SK-N-SH (cell line): ENCODE measurements around the gene CCDC174. TPM values are rescaled to one million over a fixed set of nuclear protein-coding genes. Genes with fewer than 3 reads are reported as not detected.

Experiments
- CTCF ChIA-PET: fragments of 300-600, 350-600 bp; formaldehyde crosslinking; extraction: SDS; loops from one replicate; lab custom pipeline; 2021; lab: Yijun Ruan, JAX
- POLR2A ChIA-PET: fragments of 350-600 bp; sonication (Branson Sonifier 250); formaldehyde crosslinking; extraction: SDS; loops from one replicate; lab custom pipeline; 2020; ENCODE audit warnings: antibody characterized with exemption, inconsistent platforms; lab: Yijun Ruan, JAX
- DNase-seq: peaks from one replicate; pipeline ENCODE4 v3.0.0; 2012
- H2AFZ ChIP-seq: fragments of 200-600 bp; sonication (generic); 2 replicates; pipeline ENCODE4 v1.8.1; 2016; ENCODE audit warnings: antibody characterized with exemption, mild to moderate bottlenecking, low read depth
- H3F3A ChIP-seq: fragments of 200-600 bp; sonication (generic); replicated peaks from 2 replicates; pipeline ENCODE3; 2016; ENCODE audit warnings: antibody characterized with exemption, mild to moderate bottlenecking; ENCODE audit not compliant: insufficient read depth
- H3K27ac ChIP-seq, 2 experiments: fragments of 200-500 bp in 1 of 2; fragments of 200-600 bp in 1 of 2; sonication (Bioruptor generic) in 1 of 2; sonication (generic), shearing (Covaris generic) in 1 of 2; 2 replicates each; pipeline versions ENCODE4 v1.5.1 to v1.6.1; 2014 to 2016; ENCODE audit warnings: low read depth in 2 of 2, inconsistent platforms in 1 of 2, low read length in 1 of 2, mild to moderate bottlenecking in 1 of 2, mixed read lengths in 1 of 2
- H3K27me3 ChIP-seq: fragments of 200-600 bp; sonication (generic), shearing (Covaris generic); 2 replicates; pipeline ENCODE4 v1.6.1; 2016; ENCODE audit warnings: mixed run types; ENCODE audit not compliant: insufficient read depth
- H3K36me3 ChIP-seq, 2 experiments: fragments of 200-500 bp in 1 of 2; fragments of 200-600 bp in 1 of 2; sonication (Bioruptor generic) in 1 of 2; sonication (generic) in 1 of 2; replicated peaks in 1 of 2; 2 replicates each; pipeline versions ENCODE3 to v1.5.1; 2014 to 2016; ENCODE audit warnings: low read length in 1 of 2, mild to moderate bottlenecking in 1 of 2; ENCODE audit not compliant: insufficient read depth in 2 of 2, control insufficient read depth in 1 of 2
- H3K4me1 ChIP-seq, 2 experiments: fragments of 200-500 bp in 1 of 2; fragments of 200-600 bp in 1 of 2; sonication (Bioruptor generic) in 1 of 2; sonication (generic), shearing (Covaris generic) in 1 of 2; 2 replicates each; pipeline versions ENCODE4 v1.5.1 to v1.6.1; 2014 to 2016; ENCODE audit warnings: low read depth in 1 of 2, low read length in 1 of 2, mixed run types in 1 of 2; ENCODE audit not compliant: insufficient read depth in 2 of 2, control insufficient read depth in 1 of 2
- H3K4me2 ChIP-seq: fragments of 200-600 bp; sonication (generic), shearing (Covaris generic); 2 replicates; pipeline ENCODE4 v1.6.1; 2017; ENCODE audit warnings: mixed run types
- H3K4me3 ChIP-seq, 2 experiments: fragments of 200-500 bp in 1 of 2; fragments of 200-600 bp in 1 of 2; sonication (Bioruptor generic) in 1 of 2; sonication (generic), shearing (Covaris generic) in 1 of 2; 2 replicates each; pipeline versions ENCODE4 v1.5.1 to v1.8.1; 2014 to 2016; ENCODE audit warnings: low read depth in 2 of 2, inconsistent platforms in 1 of 2, low read length in 1 of 2, mild to moderate bottlenecking in 1 of 2, mixed read lengths in 1 of 2, moderate library complexity in 1 of 2
- H3K79me2 ChIP-seq: fragments of 200-600 bp; sonication (generic); 2 replicates; pipeline ENCODE4 v1.8.1; 2017; ENCODE audit warnings: mild to moderate bottlenecking; ENCODE audit not compliant: insufficient read depth
- H3K9ac ChIP-seq: fragments of 200-600 bp; sonication (generic); 2 replicates; pipeline ENCODE4 v1.6.1; 2017; ENCODE audit warnings: mixed run types
- H3K9me2 ChIP-seq: fragments of 200-600 bp; sonication (generic); 2 replicates; pipeline ENCODE4 v1.6.1; 2017; ENCODE audit warnings: mixed run types
- H3K9me3 ChIP-seq: fragments of 200-600 bp; sonication (generic); 2 replicates; pipeline ENCODE4 v1.6.1; 2017; ENCODE audit warnings: mixed run types, mild to moderate bottlenecking, moderate library complexity
- H4K20me1 ChIP-seq: fragments of 200-600 bp; sonication (generic); 2 replicates; pipeline ENCODE4 v1.6.1; 2017; ENCODE audit warnings: mild to moderate bottlenecking, mixed run types; ENCODE audit not compliant: insufficient read depth
- CHD2 ChIP-seq: fragments of 150-350 bp; IDR thresholded peaks from 2 replicates; pipeline ENCODE4 v1.6.1; 2018; ENCODE audit warnings: low read length; ENCODE audit not compliant: partially characterized antibody
- ELF1 ChIP-seq: IDR thresholded peaks from 2 replicates; pipeline ENCODE4 v1.4.0; 2012
- FOXJ3 ChIP-seq: sonication (generic); formaldehyde crosslinking; IDR thresholded peaks from 2 replicates; pipeline ENCODE4 v1.5.1; 2020; ENCODE audit warnings: mild to moderate bottlenecking, missing genetic modification reagents
- GABPA ChIP-seq: IDR thresholded peaks from 2 replicates; pipeline ENCODE4 v1.4.0; 2012; ENCODE audit warnings: low read depth, mild to moderate bottlenecking
- GATA2 ChIP-seq: sonication (generic); formaldehyde crosslinking; IDR thresholded peaks from 2 replicates; pipeline ENCODE4 v1.5.0; 2020; ENCODE audit warnings: mild to moderate bottlenecking, missing genetic modification reagents
- MEF2A ChIP-seq: IDR thresholded peaks from 2 replicates; pipeline ENCODE4 v1.4.0; 2012; ENCODE audit warnings: low read depth, borderline replicate concordance
- MXI1 ChIP-seq: IDR thresholded peaks from 2 replicates; pipeline ENCODE4 v1.6.1; 2012; ENCODE audit warnings: mild to moderate bottlenecking, low read depth, low read length, improper control_type of control experiment
- NFIC ChIP-seq: IDR thresholded peaks from 2 replicates; pipeline ENCODE4 v1.4.0; 2012; ENCODE audit warnings: borderline replicate concordance
- POLR2AphosphoS5 ChIP-seq: IDR thresholded peaks from 2 replicates; pipeline ENCODE4 v1.6.1; 2012; ENCODE audit warnings: low read depth, low read length
- RAD21 ChIP-seq: IDR thresholded peaks from 2 replicates; pipeline ENCODE4 v1.6.1; 2012; ENCODE audit warnings: mild to moderate bottlenecking, low read length
- RCOR1 ChIP-seq: fragments of 150-350 bp; IDR thresholded peaks from 2 replicates; pipeline ENCODE4 v1.6.1; 2017; ENCODE audit warnings: antibody characterized with exemption, low read length
- RFX5 ChIP-seq: IDR thresholded peaks from 2 replicates; pipeline ENCODE4 v1.6.1; 2012; ENCODE audit warnings: mild to moderate bottlenecking, improper control_type of control experiment, low read length
- RXRA ChIP-seq: IDR thresholded peaks from 2 replicates; pipeline ENCODE4 v1.4.0; 2012; ENCODE audit warnings: low read depth, mild to moderate bottlenecking, borderline replicate concordance
- SIN3A ChIP-seq: IDR thresholded peaks from 2 replicates; pipeline ENCODE4 v1.6.1; 2012; ENCODE audit warnings: low read depth, mild to moderate bottlenecking, low read length, moderate library complexity, borderline replicate concordance
- SMC3 ChIP-seq: IDR thresholded peaks from 2 replicates; pipeline ENCODE4 v1.6.1; 2012; ENCODE audit warnings: low read depth, low read length, improper control_type of control experiment
- TAF1 ChIP-seq: IDR thresholded peaks from 2 replicates; pipeline ENCODE4 v1.6.1; 2012; ENCODE audit warnings: low read depth, mild to moderate bottlenecking, low read length, moderate library complexity, borderline replicate concordance
- TCF12 ChIP-seq: IDR thresholded peaks from 2 replicates; pipeline ENCODE4 v1.4.0; 2012
- TEAD4 ChIP-seq: IDR thresholded peaks from 2 replicates; pipeline ENCODE4 v1.4.0; 2012; ENCODE audit warnings: mild to moderate bottlenecking, borderline replicate concordance; ENCODE audit not compliant: insufficient read depth
- YY1 ChIP-seq: IDR thresholded peaks from 2 replicates; pipeline ENCODE4 v1.4.0; 2012; ENCODE audit warnings: low read depth, mild to moderate bottlenecking
- WGBS: methylation state at CpG from one replicate; pipeline ENCODE4 v1.1.6; 2017; ENCODE audit warnings: low lambda C conversion rate; 5-methylcytosine and 5-hydroxymethylcytosine counted together
- polyA plus RNA-seq, 3 experiments: library from polyadenylated mRNA; depleted of rRNA; stranded (reverse); fragments of >200 nt; gene quantifications; 2 replicates each; pipeline ENCODE4 v1.2.3, GENCODE V29; 2012
- TF ChIP-seq, protein P1 (sequence below): IDR thresholded peaks from 2 replicates; pipeline ENCODE4; 2012
- TF ChIP-seq, protein P2 (sequence below): IDR thresholded peaks from 2 replicates; pipeline ENCODE4 v1.6.1; 2012; ENCODE audit warnings: mild to moderate bottlenecking, low read depth, low read length, moderate library complexity
- TF ChIP-seq, protein P3 (sequence below): fragments of 150-350 bp; IDR thresholded peaks from 2 replicates; pipeline ENCODE4 v1.6.1; 2016; ENCODE audit warnings: mild to moderate bottlenecking, low read depth, low read length
- TF ChIP-seq, protein P4 (sequence below): IDR thresholded peaks from 2 replicates; pipeline ENCODE4 v1.4.0; 2012; ENCODE audit warnings: low read depth, borderline replicate concordance
- TF ChIP-seq, protein P5 (sequence below): fragments of 200-600 bp; sonication (generic); IDR thresholded peaks from 2 replicates; pipeline ENCODE4 v1.6.1; 2017; ENCODE audit warnings: antibody characterized with exemption, mild to moderate bottlenecking, moderate library complexity

Gene CCDC174
- polyA plus RNA-seq (2012; rRNA removed) = 6.6 and 8.5 TPM in 2 replicates
- polyA plus RNA-seq (2012; cell fraction: cytosol; rRNA removed) = 7.5 and 9.3 TPM in 2 replicates
- polyA plus RNA-seq (2012; cell fraction: nucleus; rRNA removed) = 15.9 and 19.3 TPM in 2 replicates

DNA sequence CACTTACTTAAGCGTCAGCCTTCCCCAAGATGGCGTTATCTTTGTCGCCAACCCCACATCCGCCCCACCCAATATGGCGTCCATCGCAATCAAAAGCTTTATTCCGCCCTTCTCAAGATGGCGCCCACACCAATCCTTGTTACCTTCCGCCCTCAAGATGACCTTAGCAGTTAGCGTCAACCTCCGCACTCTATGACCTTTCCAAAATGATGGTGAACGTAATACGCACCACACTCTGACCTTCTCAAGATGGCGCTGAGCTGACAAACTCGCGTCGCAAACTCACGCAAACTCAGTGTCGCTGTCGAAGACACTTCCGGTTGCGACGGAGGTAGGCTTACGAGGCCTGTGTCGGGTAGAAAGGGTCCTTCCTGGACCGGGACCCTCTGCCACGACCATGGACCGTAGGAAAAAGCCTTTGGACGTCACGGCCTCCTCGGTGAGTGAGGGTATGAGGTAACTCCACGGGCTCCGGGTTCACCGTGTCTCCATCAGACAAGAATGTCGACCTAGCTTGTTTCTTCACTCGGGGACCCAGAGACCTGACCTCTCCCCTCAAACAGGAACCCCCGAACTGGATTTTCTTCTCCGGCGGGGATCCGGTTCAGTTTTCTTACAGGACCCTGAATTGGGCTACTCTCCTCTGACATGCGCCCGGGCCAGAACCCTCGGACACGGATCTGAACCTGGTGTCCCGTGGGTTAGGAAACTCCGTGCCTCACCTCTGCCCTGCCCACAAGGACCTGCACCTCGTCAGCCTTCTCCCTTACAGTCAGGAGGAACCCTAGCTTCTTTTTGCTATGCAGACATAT lies at the start of gene CCDC174:
Gene CCDC174, plus strand, starts transcription at position 323 of the 812 bp plus-strand sequence. Its CDS starts 75 bp downstream, at position 398.
- WGBS = 1% methylated on average over 25 of the region's 47 CpGs
- peak within 1 kb of the TSS; percentile 94 to 99 for H3K4me3 ChIP-seq
- peaks cover 14 to 16% of the 10 kb centered on the region in 2 experiments; a peak in 3 of 4 replicates for H3K4me1 ChIP-seq
- no peaks in the 10 kb centered on the region for H3K9me2 ChIP-seq
- H2AFZ ChIP-seq = peak within 1 kb of the TSS; percentile 87
- peak within 1 kb of the TSS; percentile 89 for H3K9ac ChIP-seq
- ChIA-PET CTCF (interaction anchor here (0.6 to 2.0 kb wide), 12 partner anchors 15 to 366 kb away, joined by 3 to 9 read pairs (median 3); partner anchors contain the start of gene C3orf20), POLR2A (interaction anchor here (0.7 to 1.8 kb wide), 12 partner anchors 12 to 448 kb away, joined by 3 to 6 read pairs (median 5); partner anchors contain the start of gene RBSN)
- DNase-seq = peak; percentile 84
- H4K20me1 ChIP-seq = no peaks in the 10 kb centered on the region
- peaks cover 28 to 29% of the 10 kb centered on the region in 2 experiments for H3K36me3 ChIP-seq
- no peaks in the 10 kb centered on the region for H3K9me3 ChIP-seq
- peak within 1 kb of the TSS; percentile 92 for H3K4me2 ChIP-seq
- no peaks in the 10 kb centered on the region for H3K27me3 ChIP-seq
- H3K27ac ChIP-seq = peak within 1 kb of the TSS; percentile 77 to 78
- H3F3A ChIP-seq = peaks cover 4% of the 10 kb centered on the region
- peaks cover 31% of the 10 kb centered on the region for H3K79me2 ChIP-seq
- TF ChIP-seq, protein P1, sequence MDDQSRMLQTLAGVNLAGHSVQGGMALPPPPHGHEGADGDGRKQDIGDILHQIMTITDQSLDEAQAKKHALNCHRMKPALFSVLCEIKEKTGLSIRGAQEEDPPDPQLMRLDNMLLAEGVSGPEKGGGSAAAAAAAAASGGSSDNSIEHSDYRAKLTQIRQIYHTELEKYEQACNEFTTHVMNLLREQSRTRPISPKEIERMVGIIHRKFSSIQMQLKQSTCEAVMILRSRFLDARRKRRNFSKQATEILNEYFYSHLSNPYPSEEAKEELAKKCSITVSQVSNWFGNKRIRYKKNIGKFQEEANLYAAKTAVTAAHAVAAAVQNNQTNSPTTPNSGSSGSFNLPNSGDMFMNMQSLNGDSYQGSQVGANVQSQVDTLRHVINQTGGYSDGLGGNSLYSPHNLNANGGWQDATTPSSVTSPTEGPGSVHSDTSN = no peak
- TF ChIP-seq TCF12 (peak; percentile 45; the same call in 1 of the 2 replicates), RXRA (no peak), FOXJ3 (CRISPR knock-in tag) (peak; percentile 78), RCOR1 (0 out of 2 replicates have a peak, but pooled peaks have one; percentile 41), GABPA (peak; percentile 87), SIN3A (peak; percentile 35; the same call in 1 of the 2 replicates), YY1 (peak; percentile 100), POLR2AphosphoS5 (peak; percentile 91), SMC3 (no peak), RFX5 (no peak), RAD21 (no peak), TEAD4 (no peak), ELF1 (peak; percentile 99), MXI1 (peak; percentile 89), NFIC (no peak), MEF2A (no peak), CHD2 (peak; percentile 97), GATA2 (CRISPR knock-in tag) (peak; percentile 59), TAF1 (peak; percentile 72)
- TF ChIP-seq, protein P2, sequence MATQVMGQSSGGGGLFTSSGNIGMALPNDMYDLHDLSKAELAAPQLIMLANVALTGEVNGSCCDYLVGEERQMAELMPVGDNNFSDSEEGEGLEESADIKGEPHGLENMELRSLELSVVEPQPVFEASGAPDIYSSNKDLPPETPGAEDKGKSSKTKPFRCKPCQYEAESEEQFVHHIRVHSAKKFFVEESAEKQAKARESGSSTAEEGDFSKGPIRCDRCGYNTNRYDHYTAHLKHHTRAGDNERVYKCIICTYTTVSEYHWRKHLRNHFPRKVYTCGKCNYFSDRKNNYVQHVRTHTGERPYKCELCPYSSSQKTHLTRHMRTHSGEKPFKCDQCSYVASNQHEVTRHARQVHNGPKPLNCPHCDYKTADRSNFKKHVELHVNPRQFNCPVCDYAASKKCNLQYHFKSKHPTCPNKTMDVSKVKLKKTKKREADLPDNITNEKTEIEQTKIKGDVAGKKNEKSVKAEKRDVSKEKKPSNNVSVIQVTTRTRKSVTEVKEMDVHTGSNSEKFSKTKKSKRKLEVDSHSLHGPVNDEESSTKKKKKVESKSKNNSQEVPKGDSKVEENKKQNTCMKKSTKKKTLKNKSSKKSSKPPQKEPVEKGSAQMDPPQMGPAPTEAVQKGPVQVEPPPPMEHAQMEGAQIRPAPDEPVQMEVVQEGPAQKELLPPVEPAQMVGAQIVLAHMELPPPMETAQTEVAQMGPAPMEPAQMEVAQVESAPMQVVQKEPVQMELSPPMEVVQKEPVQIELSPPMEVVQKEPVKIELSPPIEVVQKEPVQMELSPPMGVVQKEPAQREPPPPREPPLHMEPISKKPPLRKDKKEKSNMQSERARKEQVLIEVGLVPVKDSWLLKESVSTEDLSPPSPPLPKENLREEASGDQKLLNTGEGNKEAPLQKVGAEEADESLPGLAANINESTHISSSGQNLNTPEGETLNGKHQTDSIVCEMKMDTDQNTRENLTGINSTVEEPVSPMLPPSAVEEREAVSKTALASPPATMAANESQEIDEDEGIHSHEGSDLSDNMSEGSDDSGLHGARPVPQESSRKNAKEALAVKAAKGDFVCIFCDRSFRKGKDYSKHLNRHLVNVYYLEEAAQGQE = no peak
- TF ChIP-seq, protein P3, sequence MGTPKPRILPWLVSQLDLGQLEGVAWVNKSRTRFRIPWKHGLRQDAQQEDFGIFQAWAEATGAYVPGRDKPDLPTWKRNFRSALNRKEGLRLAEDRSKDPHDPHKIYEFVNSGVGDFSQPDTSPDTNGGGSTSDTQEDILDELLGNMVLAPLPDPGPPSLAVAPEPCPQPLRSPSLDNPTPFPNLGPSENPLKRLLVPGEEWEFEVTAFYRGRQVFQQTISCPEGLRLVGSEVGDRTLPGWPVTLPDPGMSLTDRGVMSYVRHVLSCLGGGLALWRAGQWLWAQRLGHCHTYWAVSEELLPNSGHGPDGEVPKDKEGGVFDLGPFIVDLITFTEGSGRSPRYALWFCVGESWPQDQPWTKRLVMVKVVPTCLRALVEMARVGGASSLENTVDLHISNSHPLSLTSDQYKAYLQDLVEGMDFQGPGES = no peak
- TF ChIP-seq, protein P4, sequence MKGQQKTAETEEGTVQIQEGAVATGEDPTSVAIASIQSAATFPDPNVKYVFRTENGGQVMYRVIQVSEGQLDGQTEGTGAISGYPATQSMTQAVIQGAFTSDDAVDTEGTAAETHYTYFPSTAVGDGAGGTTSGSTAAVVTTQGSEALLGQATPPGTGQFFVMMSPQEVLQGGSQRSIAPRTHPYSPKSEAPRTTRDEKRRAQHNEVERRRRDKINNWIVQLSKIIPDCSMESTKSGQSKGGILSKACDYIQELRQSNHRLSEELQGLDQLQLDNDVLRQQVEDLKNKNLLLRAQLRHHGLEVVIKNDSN = no peak
- TF ChIP-seq, protein P5, sequence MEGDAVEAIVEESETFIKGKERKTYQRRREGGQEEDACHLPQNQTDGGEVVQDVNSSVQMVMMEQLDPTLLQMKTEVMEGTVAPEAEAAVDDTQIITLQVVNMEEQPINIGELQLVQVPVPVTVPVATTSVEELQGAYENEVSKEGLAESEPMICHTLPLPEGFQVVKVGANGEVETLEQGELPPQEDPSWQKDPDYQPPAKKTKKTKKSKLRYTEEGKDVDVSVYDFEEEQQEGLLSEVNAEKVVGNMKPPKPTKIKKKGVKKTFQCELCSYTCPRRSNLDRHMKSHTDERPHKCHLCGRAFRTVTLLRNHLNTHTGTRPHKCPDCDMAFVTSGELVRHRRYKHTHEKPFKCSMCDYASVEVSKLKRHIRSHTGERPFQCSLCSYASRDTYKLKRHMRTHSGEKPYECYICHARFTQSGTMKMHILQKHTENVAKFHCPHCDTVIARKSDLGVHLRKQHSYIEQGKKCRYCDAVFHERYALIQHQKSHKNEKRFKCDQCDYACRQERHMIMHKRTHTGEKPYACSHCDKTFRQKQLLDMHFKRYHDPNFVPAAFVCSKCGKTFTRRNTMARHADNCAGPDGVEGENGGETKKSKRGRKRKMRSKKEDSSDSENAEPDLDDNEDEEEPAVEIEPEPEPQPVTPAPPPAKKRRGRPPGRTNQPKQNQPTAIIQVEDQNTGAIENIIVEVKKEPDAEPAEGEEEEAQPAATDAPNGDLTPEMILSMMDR = no peak
